ENCODE measurements around the gene PTPRG.
A peak's percentile ranks its signal among the peaks of the same experiment; 100 is the strongest.

PTPRG gene

GRCh38 chr3:61561374-61562041 lies at the start of gene PTPRG:
Gene PTPRG, plus strand, starts transcription at chr3:61561571. Its CDS starts 717 bp downstream, at chr3:61562288.
- peak; percentile 87 for DNase-seq (ENCODE audit: extremely low read depth, low read depth)
- TF ChIP-seq, protein P1, sequence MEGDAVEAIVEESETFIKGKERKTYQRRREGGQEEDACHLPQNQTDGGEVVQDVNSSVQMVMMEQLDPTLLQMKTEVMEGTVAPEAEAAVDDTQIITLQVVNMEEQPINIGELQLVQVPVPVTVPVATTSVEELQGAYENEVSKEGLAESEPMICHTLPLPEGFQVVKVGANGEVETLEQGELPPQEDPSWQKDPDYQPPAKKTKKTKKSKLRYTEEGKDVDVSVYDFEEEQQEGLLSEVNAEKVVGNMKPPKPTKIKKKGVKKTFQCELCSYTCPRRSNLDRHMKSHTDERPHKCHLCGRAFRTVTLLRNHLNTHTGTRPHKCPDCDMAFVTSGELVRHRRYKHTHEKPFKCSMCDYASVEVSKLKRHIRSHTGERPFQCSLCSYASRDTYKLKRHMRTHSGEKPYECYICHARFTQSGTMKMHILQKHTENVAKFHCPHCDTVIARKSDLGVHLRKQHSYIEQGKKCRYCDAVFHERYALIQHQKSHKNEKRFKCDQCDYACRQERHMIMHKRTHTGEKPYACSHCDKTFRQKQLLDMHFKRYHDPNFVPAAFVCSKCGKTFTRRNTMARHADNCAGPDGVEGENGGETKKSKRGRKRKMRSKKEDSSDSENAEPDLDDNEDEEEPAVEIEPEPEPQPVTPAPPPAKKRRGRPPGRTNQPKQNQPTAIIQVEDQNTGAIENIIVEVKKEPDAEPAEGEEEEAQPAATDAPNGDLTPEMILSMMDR (IDR thresholded peaks at IDR 0.05; ENCODE audit: low read depth, low read length), result no peak; the same call in 1 of the 2 replicates

GRCh38 chr3:61518590-61518989 lies 42.8 kb upstream of the PTPRG start:
- TF ChIP-seq, protein P1 (IDR thresholded peaks at IDR 0.05; ENCODE audit: low read depth, low read length), result no peak
- DNase-seq (ENCODE audit: extremely low read depth, low read depth), result no peak

GRCh38 chr3:61520966-61521628 lies 40.3 kb upstream of the PTPRG start:
- TF ChIP-seq, protein P1 (IDR thresholded peaks at IDR 0.05; ENCODE audit: low read depth, low read length), result no peak
- DNase-seq (ENCODE audit: extremely low read depth, low read depth), result no peak

DNA sequence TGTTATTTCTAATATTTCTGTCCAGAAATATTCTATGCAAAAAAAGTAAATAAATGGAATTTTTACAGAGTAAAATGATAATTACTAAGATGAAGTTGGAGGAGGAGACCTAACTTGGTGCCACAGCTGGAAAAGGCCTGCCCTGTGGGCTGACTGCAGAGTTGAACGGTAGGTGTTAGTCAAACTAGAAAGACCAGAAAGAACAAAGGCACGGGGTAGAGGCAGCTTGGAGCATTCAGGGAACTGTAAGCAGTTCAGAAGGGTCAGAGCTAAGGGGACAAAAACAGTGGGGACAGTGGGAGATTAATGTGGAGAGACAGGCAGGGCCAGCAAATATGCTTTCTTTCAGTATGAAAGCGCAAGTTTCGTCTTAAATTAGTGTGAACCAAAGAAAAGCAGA lies 39.3 kb upstream of the PTPRG start:
- no peak for DNase-seq (ENCODE audit: extremely low read depth, low read depth)
- TF ChIP-seq, protein P1 (IDR thresholded peaks at IDR 0.05; ENCODE audit: low read depth, low read length), result no peak

GRCh38 chr3:61522626-61523025 lies 38.7 kb upstream of the PTPRG start:
- TF ChIP-seq, protein P1 (IDR thresholded peaks at IDR 0.05; ENCODE audit: low read depth, low read length), result no peak
- no peak for DNase-seq (ENCODE audit: extremely low read depth, low read depth)

DNA sequence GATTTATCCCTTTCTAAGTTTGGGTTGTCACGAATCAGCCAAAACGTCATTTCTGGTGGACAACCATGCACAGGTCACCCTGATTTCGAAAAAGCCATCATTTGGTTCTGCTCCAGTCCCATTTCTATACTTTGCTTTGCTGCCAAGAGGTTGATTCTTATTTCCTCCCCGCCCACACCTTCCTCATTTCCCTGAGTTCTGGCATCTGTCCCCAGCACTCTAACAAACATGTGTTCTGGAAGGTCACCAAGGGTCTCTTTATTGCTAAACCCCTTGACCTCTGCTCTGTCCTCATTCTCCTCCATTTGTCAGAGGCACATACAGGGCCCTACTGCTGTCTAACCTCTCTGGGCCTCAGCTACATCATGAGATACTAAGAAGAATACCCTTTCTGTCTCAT lies 36.4 kb upstream of the PTPRG start:
- no peak for DNase-seq (ENCODE audit: extremely low read depth, low read depth)
- TF ChIP-seq, protein P1 (IDR thresholded peaks at IDR 0.05; ENCODE audit: low read depth, low read length), result no peak

DNA sequence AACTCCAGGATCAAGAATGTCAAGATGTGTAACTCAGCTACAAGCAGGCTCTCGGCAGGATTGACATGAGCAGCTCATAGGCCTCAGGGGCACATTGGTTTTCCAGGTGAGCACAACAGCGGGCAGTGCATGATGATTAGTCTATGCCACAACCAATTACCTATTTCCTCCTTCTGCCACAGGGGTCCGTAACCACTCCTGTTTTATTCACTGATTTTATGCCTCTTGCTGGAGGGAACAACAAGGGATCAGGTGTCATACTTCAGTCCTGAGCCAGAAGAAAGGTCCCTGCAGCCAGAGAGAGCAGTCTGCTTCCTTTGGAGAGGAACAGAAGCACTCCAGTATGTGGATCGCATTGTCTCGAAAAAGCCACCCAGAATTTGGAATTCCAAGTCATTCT lies 35.1 kb upstream of the PTPRG start:
- TF ChIP-seq, protein P1 (IDR thresholded peaks at IDR 0.05; ENCODE audit: low read depth, low read length), result no peak
- no peak for DNase-seq (ENCODE audit: extremely low read depth, low read depth)
